WTC11 (cell line): ENCODE results near the gene TBXT. TPM values are rescaled to one million over a fixed set of nuclear protein-coding genes. Genes with fewer than 3 reads are reported as not detected.

Experiments used
- ATAC-seq: fragments of 200-7000 bp; cut with Tn5 transposase; 2 replicates; pipeline ENCODE4 v1.10.0; 2021; ENCODE audit warnings: mild to moderate bottlenecking, moderate library complexity
- CTCF ChIA-PET: fragments of 300-600 bp; sonication (Branson Sonifier 250); formaldehyde crosslinking; loops from one replicate; lab custom pipeline; 2021; ENCODE audit warnings: antibody characterized with exemption; lab: Charles Lee
- POLR2A ChIA-PET: fragments of 350-600 bp; sonication (Branson Sonifier 250); formaldehyde crosslinking; loops from one replicate; lab custom pipeline; 2021; ENCODE audit warnings: antibody characterized with exemption; lab: Charles Lee
- DNase-seq: peaks from one replicate; pipeline ENCODE4 v3.0.0; 2021; ENCODE audit warnings: low spot score
- H3K27ac Mint-ChIP-seq: 2 replicates; pipeline ENCODE4 v1.8.0; 2021; ENCODE audit warnings: mixed read lengths
- H3K27me3 Mint-ChIP-seq: 2 replicates; pipeline ENCODE4 v1.8.0; 2021; ENCODE audit warnings: low read depth, mild to moderate bottlenecking, moderate library complexity, mixed read lengths
- H3K36me3 Mint-ChIP-seq: 2 replicates; pipeline ENCODE4 v1.8.0; 2021; ENCODE audit warnings: mixed read lengths
- H3K4me1 Mint-ChIP-seq: 2 replicates; pipeline ENCODE4 v1.8.0; 2022; ENCODE audit warnings: mixed read lengths
- H3K4me3 Mint-ChIP-seq: 2 replicates; pipeline ENCODE4 v1.8.0; 2021; ENCODE audit warnings: mild to moderate bottlenecking, moderate library complexity, mixed read lengths
- H3K9me3 Mint-ChIP-seq: 2 replicates; pipeline ENCODE4 v1.8.0; 2021; ENCODE audit warnings: mixed read lengths
- ATF1 ChIP-seq: sonication (generic); formaldehyde crosslinking; IDR thresholded peaks from 2 replicates; pipeline ENCODE4 v1.8.1; 2023; ENCODE audit warnings: mild to moderate bottlenecking, moderate library complexity, missing genetic modification reagents
- ATF3 ChIP-seq: sonication (generic); formaldehyde crosslinking; conservative IDR thresholded peaks from 2 replicates; pipeline ENCODE4 v1.8.1; 2022; ENCODE audit warnings: mild to moderate bottlenecking, missing genetic modification reagents
- CREB1 ChIP-seq: sonication (generic); formaldehyde crosslinking; IDR thresholded peaks from 2 replicates; pipeline ENCODE4 v1.8.0; 2023; ENCODE audit warnings: mild to moderate bottlenecking, missing genetic modification reagents
- GTF2I ChIP-seq: fragments of 250-450 bp; sonication (Bioruptor Pico); conservative IDR thresholded peaks from 2 replicates; pipeline ENCODE4 v1.4.0; 2021; ENCODE audit warnings: mild to moderate bottlenecking
- HMGA2 ChIP-seq: fragments of 250-450 bp; sonication (Bioruptor Pico); IDR thresholded peaks from 2 replicates; pipeline ENCODE4 v1.4.0; 2021; ENCODE audit warnings: mild to moderate bottlenecking, moderate library complexity
- JUN ChIP-seq: sonication (generic); formaldehyde crosslinking; IDR thresholded peaks from 2 replicates; pipeline ENCODE4 v1.8.0; 2023; ENCODE audit warnings: mild to moderate bottlenecking, missing genetic modification reagents
- MYBL2 ChIP-seq: sonication (generic); formaldehyde crosslinking; IDR thresholded peaks from 2 replicates; pipeline ENCODE4 v1.8.1; 2023; ENCODE audit warnings: mild to moderate bottlenecking, moderate library complexity, missing genetic modification reagents
- RELA ChIP-seq: sonication (generic); formaldehyde crosslinking; IDR thresholded peaks from 2 replicates; pipeline ENCODE4 v1.8.1; 2022; ENCODE audit warnings: missing genetic modification reagents, mild to moderate bottlenecking, borderline replicate concordance
- SP1 ChIP-seq: sonication (generic); formaldehyde crosslinking; conservative IDR thresholded peaks from 2 replicates; pipeline ENCODE4 v1.8.1; 2022; ENCODE audit warnings: missing genetic modification reagents
- ZNF317 ChIP-seq: sonication (generic); formaldehyde crosslinking; IDR thresholded peaks from 2 replicates; pipeline ENCODE4 v1.8.1; 2023; ENCODE audit warnings: low read depth, mild to moderate bottlenecking, moderate library complexity, missing genetic modification reagents, borderline replicate concordance
- ZNF396 ChIP-seq: fragments of 250-450 bp; sonication (Bioruptor Pico); IDR thresholded peaks from 2 replicates; pipeline ENCODE4 v1.8.0; 2021; ENCODE audit warnings: mild to moderate bottlenecking, moderate library complexity, borderline replicate concordance
- ZNF416 ChIP-seq: fragments of 250-450 bp; sonication (Bioruptor Pico); IDR thresholded peaks from 2 replicates; pipeline ENCODE4 v1.9.0; 2021; ENCODE audit warnings: mild to moderate bottlenecking, inconsistent platforms
- ZNF512 ChIP-seq: sonication (generic); formaldehyde crosslinking; IDR thresholded peaks from 2 replicates; pipeline ENCODE4 v1.8.1; 2022; ENCODE audit warnings: missing genetic modification reagents, borderline replicate concordance
- total RNA-seq: library from RNA; stranded (reverse); gene quantifications from 3 replicates; pipeline ENCODE4 v1.2.3, GENCODE V29; 2021
- TF ChIP-seq, protein P1 (sequence below): sonication (generic); formaldehyde crosslinking; IDR thresholded peaks from 2 replicates; pipeline ENCODE4 v1.8.0; 2022; ENCODE audit warnings: mild to moderate bottlenecking, missing genetic modification reagents
- TF ChIP-seq, protein P2 (sequence below): sonication (generic); formaldehyde crosslinking; IDR thresholded peaks from 2 replicates; pipeline ENCODE4 v1.8.1; 2023; ENCODE audit warnings: mild to moderate bottlenecking, missing genetic modification reagents
- TF ChIP-seq, protein P3 (sequence below): sonication (generic); formaldehyde crosslinking; IDR thresholded peaks from 2 replicates; pipeline ENCODE4 v1.8.0; 2023; ENCODE audit warnings: missing genetic modification reagents, mild to moderate bottlenecking, borderline replicate concordance
- TF ChIP-seq, protein P4 (sequence below): fragments of 250-450 bp; sonication (Bioruptor Pico); IDR thresholded peaks from 2 replicates; pipeline ENCODE4 v1.9.0; 2021; ENCODE audit warnings: mild to moderate bottlenecking
- TF ChIP-seq, protein P5 (sequence below): fragments of 250-450 bp; sonication (Bioruptor Pico); IDR thresholded peaks from 2 replicates; pipeline ENCODE4 v1.8.0; 2021; ENCODE audit warnings: mild to moderate bottlenecking

The TBXT gene
- total RNA-seq, 1 experiment from 2014 or later, result 0.15 TPM

- Mint-ChIP-seq H3K4me1 (no peaks in the 10 kb centered on the region), H3K4me3 (no peak overlapping the region), H3K9me3 (peaks cover 18% of the 10 kb centered on the region), H3K27ac (no peak overlapping the region), H3K27me3 (no peaks in the 10 kb centered on the region; the same call in none of the 2 replicates), H3K36me3 (no peaks in the 10 kb centered on the region)
- DNase-seq (no peak), ATAC-seq (no peak)
- POLR2A ChIA-PET, result interaction anchor here (0.5 kb wide), 1 partner anchor 31 kb away, joined by 3 read pairs; no protein-coding TSS in a partner anchor
- CTCF ChIA-PET, result interaction anchor here (1.6 kb wide), 1 partner anchor 15 kb away, joined by 5 read pairs; no protein-coding TSS in a partner anchor
- no peak for TF ChIP-seq MYBL2 (CRISPR knock-in tag)
- TF ChIP-seq, protein P1, sequence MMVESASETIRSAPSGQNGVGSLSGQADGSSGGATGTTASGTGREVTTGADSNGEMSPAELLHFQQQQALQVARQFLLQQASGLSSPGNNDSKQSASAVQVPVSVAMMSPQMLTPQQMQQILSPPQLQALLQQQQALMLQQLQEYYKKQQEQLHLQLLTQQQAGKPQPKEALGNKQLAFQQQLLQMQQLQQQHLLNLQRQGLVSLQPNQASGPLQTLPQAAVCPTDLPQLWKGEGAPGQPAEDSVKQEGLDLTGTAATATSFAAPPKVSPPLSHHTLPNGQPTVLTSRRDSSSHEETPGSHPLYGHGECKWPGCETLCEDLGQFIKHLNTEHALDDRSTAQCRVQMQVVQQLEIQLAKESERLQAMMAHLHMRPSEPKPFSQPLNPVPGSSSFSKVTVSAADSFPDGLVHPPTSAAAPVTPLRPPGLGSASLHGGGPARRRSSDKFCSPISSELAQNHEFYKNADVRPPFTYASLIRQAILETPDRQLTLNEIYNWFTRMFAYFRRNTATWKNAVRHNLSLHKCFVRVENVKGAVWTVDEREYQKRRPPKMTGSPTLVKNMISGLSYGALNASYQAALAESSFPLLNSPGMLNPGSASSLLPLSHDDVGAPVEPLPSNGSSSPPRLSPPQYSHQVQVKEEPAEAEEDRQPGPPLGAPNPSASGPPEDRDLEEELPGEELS (CRISPR knock-in tag), result no peak
- TF ChIP-seq, protein P2, sequence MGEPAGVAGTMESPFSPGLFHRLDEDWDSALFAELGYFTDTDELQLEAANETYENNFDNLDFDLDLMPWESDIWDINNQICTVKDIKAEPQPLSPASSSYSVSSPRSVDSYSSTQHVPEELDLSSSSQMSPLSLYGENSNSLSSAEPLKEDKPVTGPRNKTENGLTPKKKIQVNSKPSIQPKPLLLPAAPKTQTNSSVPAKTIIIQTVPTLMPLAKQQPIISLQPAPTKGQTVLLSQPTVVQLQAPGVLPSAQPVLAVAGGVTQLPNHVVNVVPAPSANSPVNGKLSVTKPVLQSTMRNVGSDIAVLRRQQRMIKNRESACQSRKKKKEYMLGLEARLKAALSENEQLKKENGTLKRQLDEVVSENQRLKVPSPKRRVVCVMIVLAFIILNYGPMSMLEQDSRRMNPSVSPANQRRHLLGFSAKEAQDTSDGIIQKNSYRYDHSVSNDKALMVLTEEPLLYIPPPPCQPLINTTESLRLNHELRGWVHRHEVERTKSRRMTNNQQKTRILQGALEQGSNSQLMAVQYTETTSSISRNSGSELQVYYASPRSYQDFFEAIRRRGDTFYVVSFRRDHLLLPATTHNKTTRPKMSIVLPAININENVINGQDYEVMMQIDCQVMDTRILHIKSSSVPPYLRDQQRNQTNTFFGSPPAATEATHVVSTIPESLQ, result no peak
- no peak for TF ChIP-seq SP1
- no peak for TF ChIP-seq ZNF512 (CRISPR knock-in tag)
- TF ChIP-seq ATF1 (CRISPR knock-in tag), result no peak
- no peak for TF ChIP-seq ZNF396 (CRISPR knock-in tag)
- TF ChIP-seq HMGA2 (CRISPR knock-in tag), result no peak
- TF ChIP-seq, protein P3, sequence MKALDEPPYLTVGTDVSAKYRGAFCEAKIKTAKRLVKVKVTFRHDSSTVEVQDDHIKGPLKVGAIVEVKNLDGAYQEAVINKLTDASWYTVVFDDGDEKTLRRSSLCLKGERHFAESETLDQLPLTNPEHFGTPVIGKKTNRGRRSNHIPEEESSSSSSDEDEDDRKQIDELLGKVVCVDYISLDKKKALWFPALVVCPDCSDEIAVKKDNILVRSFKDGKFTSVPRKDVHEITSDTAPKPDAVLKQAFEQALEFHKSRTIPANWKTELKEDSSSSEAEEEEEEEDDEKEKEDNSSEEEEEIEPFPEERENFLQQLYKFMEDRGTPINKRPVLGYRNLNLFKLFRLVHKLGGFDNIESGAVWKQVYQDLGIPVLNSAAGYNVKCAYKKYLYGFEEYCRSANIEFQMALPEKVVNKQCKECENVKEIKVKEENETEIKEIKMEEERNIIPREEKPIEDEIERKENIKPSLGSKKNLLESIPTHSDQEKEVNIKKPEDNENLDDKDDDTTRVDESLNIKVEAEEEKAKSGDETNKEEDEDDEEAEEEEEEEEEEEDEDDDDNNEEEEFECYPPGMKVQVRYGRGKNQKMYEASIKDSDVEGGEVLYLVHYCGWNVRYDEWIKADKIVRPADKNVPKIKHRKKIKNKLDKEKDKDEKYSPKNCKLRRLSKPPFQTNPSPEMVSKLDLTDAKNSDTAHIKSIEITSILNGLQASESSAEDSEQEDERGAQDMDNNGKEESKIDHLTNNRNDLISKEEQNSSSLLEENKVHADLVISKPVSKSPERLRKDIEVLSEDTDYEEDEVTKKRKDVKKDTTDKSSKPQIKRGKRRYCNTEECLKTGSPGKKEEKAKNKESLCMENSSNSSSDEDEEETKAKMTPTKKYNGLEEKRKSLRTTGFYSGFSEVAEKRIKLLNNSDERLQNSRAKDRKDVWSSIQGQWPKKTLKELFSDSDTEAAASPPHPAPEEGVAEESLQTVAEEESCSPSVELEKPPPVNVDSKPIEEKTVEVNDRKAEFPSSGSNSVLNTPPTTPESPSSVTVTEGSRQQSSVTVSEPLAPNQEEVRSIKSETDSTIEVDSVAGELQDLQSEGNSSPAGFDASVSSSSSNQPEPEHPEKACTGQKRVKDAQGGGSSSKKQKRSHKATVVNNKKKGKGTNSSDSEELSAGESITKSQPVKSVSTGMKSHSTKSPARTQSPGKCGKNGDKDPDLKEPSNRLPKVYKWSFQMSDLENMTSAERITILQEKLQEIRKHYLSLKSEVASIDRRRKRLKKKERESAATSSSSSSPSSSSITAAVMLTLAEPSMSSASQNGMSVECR, result no peak
- TF ChIP-seq, protein P4, sequence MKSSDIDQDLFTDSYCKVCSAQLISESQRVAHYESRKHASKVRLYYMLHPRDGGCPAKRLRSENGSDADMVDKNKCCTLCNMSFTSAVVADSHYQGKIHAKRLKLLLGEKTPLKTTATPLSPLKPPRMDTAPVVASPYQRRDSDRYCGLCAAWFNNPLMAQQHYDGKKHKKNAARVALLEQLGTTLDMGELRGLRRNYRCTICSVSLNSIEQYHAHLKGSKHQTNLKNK (CRISPR knock-in tag), result no peak
- TF ChIP-seq ZNF317, result no peak
- no peak for TF ChIP-seq JUN (CRISPR knock-in tag)
- TF ChIP-seq RELA, result no peak
- no peak for TF ChIP-seq ZNF416
- TF ChIP-seq CREB1 (CRISPR knock-in tag), result no peak
- TF ChIP-seq, protein P5, sequence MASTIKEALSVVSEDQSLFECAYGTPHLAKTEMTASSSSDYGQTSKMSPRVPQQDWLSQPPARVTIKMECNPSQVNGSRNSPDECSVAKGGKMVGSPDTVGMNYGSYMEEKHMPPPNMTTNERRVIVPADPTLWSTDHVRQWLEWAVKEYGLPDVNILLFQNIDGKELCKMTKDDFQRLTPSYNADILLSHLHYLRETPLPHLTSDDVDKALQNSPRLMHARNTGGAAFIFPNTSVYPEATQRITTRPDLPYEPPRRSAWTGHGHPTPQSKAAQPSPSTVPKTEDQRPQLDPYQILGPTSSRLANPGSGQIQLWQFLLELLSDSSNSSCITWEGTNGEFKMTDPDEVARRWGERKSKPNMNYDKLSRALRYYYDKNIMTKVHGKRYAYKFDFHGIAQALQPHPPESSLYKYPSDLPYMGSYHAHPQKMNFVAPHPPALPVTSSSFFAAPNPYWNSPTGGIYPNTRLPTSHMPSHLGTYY (CRISPR knock-in tag), result no peak
- no peak for TF ChIP-seq GTF2I (CRISPR knock-in tag)
- no peak for TF ChIP-seq ATF3 (CRISPR knock-in tag)
These were observed 55.1 kb downstream of the TBXT start for GRCh38 chr6:166112580-166112979.
